NK-92 treated with Interleukin-12 subunit alpha and Interleukin-12 subunit beta, amount 100 ng/mL, for 24 hours (cell line): ENCODE measurements around the gene ATP5F1B.
"Not testable (repeated sequence)": the region's sequence is repeated elsewhere in the genome, so short reads cannot be mapped to it uniquely, and the experiment has no call there.

ENCODE experiments used
- DNase-seq: peaks from one replicate; lab custom pipeline; 2025; lab: John Stamatoyannopoulos, UW

ATP5F1B gene

DNA sequence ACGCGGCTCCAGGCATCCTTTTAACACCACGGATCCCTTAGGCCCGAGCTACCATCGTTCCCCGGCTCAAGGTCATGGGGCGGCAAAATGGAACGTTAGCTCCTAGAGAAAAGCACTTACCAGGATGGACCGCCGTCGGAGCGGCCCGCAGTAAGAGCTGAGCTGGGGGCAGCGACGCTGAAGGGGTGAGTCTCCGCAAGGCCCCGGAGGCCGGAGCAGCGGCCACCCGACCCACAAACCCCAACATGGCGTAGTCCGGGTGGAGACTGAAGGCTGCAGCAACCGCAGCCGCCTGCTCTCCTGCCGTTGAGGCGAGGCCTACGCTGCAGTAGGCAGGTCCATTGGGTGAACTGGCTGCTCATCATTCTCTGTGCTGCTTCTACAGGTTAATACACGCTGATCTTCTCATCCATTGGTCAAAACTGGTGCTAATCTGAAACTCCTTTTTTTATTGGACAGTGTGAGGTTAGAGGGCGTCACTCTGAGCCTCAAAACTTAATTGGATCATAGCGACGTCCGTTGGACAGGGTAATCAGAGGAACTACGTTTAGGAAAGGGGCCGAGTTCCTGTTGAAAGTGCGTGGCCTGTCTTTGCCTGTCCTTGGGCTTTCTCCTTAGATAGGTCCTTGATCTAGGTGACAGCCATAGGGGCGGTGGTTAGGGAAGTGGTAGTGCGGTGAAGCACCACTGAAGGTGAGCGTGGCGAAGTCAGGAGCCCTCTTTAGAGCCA lies at the start of gene ATP5F1B:
Gene ATP5F1B (minus strand): TSS at position 268 of the 730 bp plus-strand sequence. CDS start 21 bp downstream, at position 247.
- peak; percentile 84 for DNase-seq

DNA sequence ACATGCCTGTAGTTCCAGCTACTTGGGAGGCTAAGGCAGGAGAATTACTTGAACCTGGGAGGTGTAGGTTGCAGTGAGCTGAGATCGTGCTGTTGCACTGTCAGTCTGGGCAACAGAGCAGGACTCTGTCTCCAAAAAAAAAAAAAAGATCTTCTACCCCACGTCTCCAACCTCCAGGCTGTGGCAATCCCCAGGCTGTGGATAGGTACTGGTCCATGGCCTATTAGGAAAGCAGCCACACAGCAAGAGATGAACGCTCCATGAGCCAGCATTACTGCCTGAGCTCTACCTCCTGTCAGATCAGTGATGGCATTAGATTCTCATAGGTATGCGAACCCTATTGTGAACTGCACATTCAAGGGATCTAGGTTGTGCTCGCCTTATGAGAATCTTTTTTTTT lies 48.4 kb upstream of the ATP5F1B start:
- no peak for DNase-seq

DNA sequence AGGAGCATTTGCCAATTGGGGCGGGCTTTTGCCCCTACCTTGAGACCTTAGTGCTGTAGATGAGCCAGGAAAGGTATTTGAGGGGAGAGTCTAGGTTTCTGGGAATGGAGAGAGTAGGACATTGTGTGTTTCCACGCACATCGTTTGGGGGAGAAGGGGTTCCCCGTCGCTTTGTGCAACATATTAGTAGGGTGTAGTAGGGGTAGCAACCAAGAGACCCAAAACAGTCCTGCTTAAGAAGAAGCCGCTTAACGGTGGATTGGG lies 43.0 kb upstream of the ATP5F1B start:
- DNase-seq = no peak

- DNase-seq = peak; percentile 95
Observed at GRCh38 chr12:56688129-56688845, 42.5 kb upstream of the ATP5F1B start, which contains the start of gene PTGES3. Gene PTGES3 (minus strand): TSS chr12:56688284. CDS start chr12:56687999, 285 bp downstream.

DNA sequence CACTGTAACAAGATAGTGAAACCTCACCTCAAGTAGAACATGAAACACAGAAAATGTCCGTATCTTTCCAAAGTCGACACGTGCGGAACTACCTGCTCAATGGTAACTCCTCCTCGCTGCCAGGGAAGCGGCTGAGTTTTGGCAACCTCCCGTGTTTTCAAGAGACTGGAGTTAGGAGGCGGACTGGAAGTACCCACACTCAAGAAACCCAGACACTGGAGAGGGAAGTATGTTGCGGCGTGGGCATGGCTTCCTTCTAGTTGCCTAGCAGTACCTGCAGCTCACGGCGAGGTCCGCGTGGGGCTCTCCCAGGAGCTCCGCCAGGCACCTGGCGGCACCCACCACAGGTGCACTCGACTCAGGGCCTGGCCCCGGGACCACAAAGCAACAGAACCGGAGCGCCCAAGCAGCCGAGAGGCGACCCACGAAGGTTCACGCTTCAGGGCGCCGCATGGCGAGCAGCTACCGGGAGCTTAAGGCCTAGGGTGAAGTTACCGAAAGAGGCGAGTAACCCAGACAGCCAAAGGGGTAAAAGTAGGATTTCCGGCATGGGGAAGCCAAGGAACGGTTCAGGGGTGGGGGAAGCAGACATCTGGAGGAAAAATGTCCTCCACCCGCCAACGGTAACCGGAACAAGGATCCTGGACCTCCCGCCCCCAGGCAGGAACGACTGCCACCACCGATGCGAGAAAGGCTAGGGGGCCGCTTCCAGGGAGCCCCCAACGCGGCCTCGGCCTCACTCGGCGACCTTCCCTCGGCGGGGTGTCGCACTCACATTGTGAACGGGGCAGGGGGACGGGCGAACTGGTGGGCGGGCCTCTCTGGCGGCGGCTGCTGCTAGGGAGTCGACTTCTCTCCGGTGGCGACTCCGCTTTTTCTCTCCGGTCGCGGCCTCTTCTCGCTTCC lies 41.7 kb upstream of the ATP5F1B start:
- peak; percentile 86 for DNase-seq

DNA sequence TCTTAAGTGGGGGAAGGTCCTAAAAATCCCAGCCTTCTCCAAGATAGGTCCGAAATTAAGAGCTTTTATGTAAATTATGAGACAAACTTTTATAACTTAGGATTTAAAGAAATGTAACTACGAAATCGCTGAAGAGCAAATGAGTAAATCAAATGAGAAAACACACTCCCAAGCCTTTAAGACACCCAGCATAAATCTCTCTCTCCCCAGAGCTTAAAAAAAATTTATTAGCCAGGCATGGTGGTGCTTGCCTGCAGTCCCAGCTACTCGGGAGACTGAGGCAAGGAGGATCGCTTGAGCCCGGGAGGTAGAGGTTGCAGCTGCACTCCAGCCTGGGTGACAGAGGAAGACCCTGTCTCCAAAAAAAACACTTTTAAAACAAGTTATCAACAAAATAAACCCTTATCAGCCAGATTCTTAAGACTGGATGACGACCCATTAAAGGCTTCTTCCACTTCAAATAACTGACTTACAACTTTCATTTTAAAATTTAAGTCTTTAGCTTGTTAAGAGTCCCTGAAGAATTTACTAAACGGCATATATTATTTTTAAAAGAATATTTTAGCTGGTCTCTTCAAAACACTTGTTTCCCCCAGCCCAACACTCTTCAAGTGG lies 39.1 kb upstream of the ATP5F1B start:
- DNase-seq = no peak

DNA sequence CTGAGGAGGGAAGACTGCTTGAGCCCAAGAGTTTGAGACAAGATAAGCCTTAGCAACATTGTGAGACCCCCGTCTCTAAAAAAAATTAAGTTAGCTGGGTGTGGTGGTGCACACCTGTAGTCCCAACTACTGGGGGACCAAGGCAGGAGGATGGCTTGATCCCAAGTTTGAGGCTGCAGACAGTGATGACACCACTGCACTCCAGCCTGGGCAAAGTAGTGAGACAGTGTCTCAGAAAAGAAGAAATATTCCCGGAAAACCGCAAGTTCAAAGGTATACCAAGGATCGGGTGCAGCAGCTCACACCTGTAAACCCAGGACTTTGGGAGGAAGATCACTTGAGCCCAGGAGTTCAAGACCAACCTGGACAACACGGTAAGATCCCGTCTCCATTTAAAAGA lies 36.5 kb upstream of the ATP5F1B start:
- DNase-seq = no peak

DNA sequence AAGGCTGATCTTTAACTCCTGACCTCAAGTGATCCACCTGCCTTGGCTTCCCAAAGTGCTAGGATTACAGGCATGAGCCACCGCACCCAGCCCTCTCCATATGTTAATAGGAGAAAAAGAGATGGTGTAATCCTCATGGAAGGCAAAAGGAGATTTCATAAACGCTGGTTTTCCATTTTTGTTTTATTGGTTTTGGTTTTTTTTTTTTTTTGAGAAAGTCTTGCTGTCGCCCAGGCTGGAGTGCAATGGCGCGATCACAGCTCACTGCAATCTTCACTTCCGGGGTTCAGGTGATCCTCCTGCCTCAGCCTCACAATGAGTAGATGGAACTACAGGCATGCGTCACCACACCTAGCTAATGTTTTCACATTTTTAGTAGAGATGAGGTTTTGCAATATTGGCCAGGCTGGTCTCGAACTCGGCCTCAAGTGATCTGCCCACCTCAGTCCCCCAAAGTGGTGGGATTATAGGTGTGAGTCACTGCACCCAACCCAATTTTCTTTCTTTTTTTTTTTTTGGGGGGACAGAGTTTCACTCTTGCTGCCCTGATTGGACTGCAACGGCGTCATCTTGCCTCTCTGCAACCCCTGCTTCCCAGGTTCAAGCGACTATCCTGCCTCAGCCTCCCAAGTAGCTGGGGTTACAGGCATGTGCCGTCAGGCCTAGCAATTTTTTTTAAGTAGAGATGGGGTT lies 34.2 kb upstream of the ATP5F1B start:
- no peak for DNase-seq

DNA sequence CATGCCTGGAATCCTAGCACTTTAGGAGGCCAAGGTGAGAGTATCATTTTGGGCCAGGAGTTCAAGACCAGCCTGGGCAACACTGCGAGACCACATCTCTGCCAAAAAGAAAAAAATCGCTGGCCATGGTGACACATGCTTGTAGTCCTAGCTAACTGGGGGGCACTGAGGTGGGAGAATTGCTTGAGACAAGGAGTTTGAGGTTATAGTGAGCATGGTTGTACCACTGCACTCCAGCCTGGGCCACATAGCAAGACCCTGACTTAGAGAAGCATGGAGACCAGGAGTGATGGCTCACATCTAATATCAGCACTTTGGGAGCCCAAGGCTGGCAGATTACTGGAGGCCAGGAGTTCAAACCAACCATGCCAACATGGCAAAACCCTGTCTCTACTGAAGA lies 33.1 kb upstream of the ATP5F1B start:
- DNase-seq = no peak

DNA sequence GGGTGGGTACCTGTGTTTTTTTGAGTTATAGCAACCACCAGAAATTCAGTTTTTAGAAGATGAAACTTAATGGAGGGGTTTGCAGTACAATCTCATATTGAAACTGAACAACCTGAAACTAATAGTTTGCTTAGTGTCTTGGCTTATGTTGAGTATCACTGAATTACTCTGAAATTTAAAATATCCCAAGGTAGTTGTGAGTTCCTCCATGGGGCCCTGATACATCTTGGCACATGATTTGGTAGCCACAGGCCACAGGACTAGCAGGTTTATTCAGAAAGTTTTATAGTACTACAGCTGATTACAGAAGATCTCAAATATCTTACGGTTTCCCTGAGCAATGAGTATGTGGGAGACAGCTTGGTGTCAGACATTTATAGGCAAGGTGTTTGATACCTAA lies 31.9 kb upstream of the ATP5F1B start:
- DNase-seq = no peak

- no peak for DNase-seq
Observed at GRCh38 chr12:56676851-56677580, 31.2 kb upstream of the ATP5F1B start.

DNA sequence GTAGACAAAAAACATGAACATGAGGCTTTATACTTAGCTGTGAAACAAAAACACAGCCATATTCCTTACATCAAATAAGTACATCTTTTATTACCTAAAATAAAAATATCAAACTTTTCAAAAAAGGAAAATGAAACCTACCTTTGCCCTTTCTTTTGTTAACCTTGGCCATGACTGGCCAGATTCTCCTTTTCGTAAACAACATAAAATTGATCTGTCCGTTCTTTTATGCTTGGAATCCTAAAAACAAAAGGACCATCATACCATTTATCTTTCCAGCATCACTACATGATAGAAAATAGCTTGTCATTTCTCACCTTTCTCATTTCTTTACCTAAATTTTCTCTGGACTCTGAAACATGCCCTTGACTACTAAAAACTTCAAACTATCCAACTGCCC lies 25.8 kb upstream of the ATP5F1B start:
- no peak for DNase-seq

- DNase-seq = no peak
Observed at GRCh38 chr12:56670836-56671235, 25.1 kb upstream of the ATP5F1B start.

GRCh38 chr12:56668197-56668457 lies 22.3 kb upstream of the ATP5F1B start:
- no peak for DNase-seq

DNA sequence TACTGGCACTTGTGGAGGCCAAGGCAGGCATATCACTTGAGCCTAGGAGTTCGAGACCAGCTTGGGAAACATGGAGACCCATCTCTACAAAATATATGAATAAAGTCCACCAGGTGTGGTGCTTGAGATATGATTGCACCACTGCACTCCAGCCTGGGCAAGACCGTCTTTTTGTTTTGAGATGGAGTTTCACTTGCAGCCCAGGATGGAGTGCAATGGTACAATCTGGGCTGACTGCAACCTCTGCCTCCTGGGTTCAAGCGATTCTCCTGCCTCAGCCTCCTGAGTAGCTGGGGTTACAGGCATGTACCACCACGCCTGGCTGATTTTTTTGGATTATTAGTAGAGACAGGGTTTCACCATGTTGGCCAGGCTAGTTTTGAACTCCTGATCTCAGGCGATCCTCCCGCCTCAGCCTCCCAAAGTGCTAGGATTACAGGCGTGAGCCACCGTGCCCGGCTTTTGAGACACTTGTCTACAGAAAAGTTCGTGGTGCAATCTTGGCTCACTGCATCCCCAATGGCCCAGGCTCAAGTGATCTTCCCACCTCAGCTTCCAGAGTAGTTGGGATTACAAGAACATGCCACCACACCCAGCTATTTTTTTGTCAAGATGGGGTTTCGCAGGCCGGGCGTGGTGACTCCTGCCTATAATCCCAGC lies 16.3 kb upstream of the ATP5F1B start:
- DNase-seq = no peak

DNA sequence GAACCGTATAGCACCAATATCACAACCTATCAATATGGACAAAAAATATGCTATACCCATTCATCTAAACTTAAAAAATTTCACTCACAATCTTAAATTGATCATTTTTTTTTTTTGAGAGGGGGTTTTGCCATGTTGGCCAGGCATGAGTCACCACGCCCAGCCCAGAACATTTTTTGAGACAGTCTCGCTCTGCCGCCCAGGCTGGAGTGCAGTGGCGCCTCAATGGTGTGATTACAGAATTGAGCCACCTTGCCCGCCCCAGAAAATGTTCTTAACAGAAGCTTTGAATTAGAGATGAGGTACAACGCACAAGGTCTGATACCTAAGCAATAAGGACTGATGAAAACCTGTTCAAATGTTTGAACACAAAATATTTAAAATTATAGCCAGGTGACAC lies 15.8 kb upstream of the ATP5F1B start:
- no peak for DNase-seq

DNA sequence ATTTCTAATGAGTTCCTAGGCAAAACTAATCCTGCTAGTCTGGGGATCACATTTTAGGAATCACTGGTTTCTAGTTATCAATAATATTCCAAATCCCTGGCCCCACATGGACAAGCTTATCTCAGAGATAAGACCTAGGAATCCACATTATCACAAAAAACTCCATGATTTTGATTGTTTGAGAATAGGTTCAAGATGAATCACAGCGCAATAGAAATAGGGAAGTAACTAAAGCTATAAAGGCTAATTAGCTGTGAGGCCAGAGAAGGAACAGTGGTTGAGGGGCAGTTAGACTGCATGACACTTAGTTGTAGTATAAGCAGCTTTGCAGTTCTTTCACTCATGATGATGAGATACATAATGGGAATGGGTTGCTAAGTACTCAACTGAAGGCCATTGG lies 13.1 kb upstream of the ATP5F1B start:
- no peak for DNase-seq

DNA sequence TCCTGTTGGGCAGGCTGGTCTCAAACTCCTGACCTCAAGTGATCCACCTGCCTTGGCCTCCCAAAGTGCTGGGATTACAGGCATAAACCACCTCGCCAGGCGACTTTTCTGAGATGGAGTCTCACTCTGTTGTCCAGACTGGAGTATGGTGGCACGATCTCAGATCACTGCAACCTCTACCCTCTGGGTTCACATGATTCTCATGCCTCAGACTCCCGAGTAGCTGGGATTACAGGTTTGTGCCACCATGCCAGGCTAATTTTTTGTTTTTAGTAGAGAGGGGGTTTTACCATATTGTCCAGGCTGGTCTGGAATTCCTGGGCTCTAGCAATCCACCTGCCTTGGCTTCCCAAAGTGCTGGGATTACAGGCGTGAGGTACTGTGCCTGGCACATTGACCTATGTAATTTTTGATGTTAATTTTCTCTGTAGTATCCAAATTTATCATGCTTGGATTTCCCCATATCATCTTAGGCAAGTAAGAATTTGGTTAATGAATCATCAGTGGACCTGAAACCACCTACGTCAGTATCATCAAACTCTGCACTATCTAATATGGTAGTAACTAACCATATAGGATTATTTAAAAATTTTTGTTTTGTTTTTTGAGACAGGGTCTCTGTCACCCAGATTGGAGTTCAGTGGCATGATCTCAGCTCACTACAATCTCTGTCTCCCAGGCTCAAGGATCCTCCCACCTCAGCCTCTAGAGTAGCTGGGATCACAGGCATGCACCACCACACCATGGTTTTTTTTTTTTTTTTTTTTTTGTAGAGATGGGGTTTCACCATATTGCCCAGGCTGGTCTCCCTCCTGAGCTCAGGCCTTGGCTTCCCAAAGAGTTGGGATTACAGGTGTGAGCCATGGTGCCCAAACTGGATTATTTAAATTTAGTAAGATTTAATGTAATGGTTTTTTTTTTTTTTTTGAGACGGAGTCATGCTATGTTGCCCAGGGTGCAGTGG lies 11.9 kb upstream of the ATP5F1B start:
- DNase-seq = no peak

GRCh38 chr12:56653781-56654180 lies 8.0 kb upstream of the ATP5F1B start:
- not testable (repeated sequence) for DNase-seq

DNA sequence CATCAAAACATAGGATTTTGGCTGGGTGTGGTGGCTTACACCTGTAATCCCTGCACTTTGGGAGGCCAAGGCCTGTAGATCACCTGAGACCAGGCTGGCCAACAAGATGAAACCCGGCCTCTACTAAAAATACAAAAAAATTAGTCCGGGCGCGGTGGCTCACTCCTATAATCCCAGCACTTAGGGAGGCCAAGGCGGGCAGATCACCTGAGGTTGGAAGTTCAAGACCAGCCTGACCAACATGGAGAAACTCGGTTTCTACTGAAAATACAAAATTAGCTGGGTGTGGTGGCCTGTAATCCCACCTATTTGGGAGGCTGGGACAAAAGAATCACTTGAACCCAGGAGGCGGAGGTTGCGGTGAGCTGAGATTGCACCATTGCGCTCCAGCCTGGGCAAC lies 2.2 kb upstream of the ATP5F1B start:
- not testable (repeated sequence) for DNase-seq
